ENCODE results near the gene REPIN1.
A peak's percentile ranks its signal among the peaks of the same experiment; 100 is the strongest.

Gene REPIN1

GRCh38 chr7:150358988-150359621, 9.5 kb upstream of the REPIN1 start:
- Histone ChIP-seq H3K4me1 (ENCODE audit: control insufficient read depth in 2 of 2, insufficient read depth in 2 of 2, low read length in 2 of 2) (peaks cover 9 to 12% of the 10 kb centered on the region in 2 donors), H3K27ac (ENCODE audit: low read depth in 2 of 2, low read length in 2 of 2) (no peak overlapping the region), H3K9me3 (ENCODE audit: control insufficient read depth in 2 of 2, low read length in 2 of 2) (no peaks in the 10 kb centered on the region), H3K27me3 (ENCODE audit: control insufficient read depth in 2 of 2, insufficient read depth in 2 of 2, low read length in 2 of 2) (no peaks in the 10 kb centered on the region), H3K36me3 (ENCODE audit: control insufficient read depth in 2 of 2, insufficient read depth in 2 of 2, low read length in 2 of 2) (no peaks in the 10 kb centered on the region), H3K4me3 (ENCODE audit: low read length in 2 of 2) (no peak overlapping the region), H3K9ac (ENCODE audit: low read depth in 1 of 2, low read length in 2 of 2) (no peak overlapping the region)

- Histone ChIP-seq H3K27ac (ENCODE audit: low read depth in 2 of 2, low read length in 2 of 2) (no peak overlapping the region), H3K4me1 (ENCODE audit: control insufficient read depth in 2 of 2, insufficient read depth in 2 of 2, low read length in 2 of 2) (peaks cover 9 to 11% of the 10 kb centered on the region in 2 donors), H3K9ac (ENCODE audit: low read depth in 1 of 2, low read length in 2 of 2) (no peak overlapping the region), H3K4me3 (ENCODE audit: low read length in 2 of 2) (no peak overlapping the region), H3K27me3 (ENCODE audit: control insufficient read depth in 2 of 2, insufficient read depth in 2 of 2, low read length in 2 of 2) (no peaks in the 10 kb centered on the region), H3K36me3 (ENCODE audit: control insufficient read depth in 2 of 2, insufficient read depth in 2 of 2, low read length in 2 of 2) (no peaks in the 10 kb centered on the region), H3K9me3 (ENCODE audit: control insufficient read depth in 2 of 2, low read length in 2 of 2) (no peaks in the 10 kb centered on the region)
Observed at GRCh38 chr7:150359622-150360362, 8.8 kb upstream of the REPIN1 start.

- H3K4me3 ChIP-seq (ENCODE audit: low read length in 2 of 2) = no peak overlapping the region
- H3K9me3 ChIP-seq (ENCODE audit: control insufficient read depth in 2 of 2, low read length in 2 of 2) = no peaks in the 10 kb centered on the region
- no peak overlapping the region for H3K9ac ChIP-seq (ENCODE audit: low read depth in 1 of 2, low read length in 2 of 2)
- H3K36me3 ChIP-seq (ENCODE audit: control insufficient read depth in 2 of 2, insufficient read depth in 2 of 2, low read length in 2 of 2) = no peaks in the 10 kb centered on the region
- peaks cover 6 to 9% of the 10 kb centered on the region in 2 donors for H3K4me1 ChIP-seq (ENCODE audit: control insufficient read depth in 2 of 2, insufficient read depth in 2 of 2, low read length in 2 of 2)
- no peaks in the 10 kb centered on the region for H3K27me3 ChIP-seq (ENCODE audit: control insufficient read depth in 2 of 2, insufficient read depth in 2 of 2, low read length in 2 of 2)
- no peak overlapping the region for H3K27ac ChIP-seq (ENCODE audit: low read depth in 2 of 2, low read length in 2 of 2)
Observed at GRCh38 chr7:150360363-150361058, 8.1 kb upstream of the REPIN1 start.

GRCh38 chr7:150361402-150361801, 7.2 kb upstream of the REPIN1 start:
- Histone ChIP-seq H3K36me3 (ENCODE audit: control insufficient read depth in 2 of 2, insufficient read depth in 2 of 2, low read length in 2 of 2) (no peaks in the 10 kb centered on the region), H3K4me3 (ENCODE audit: low read length in 2 of 2) (no peak overlapping the region), H3K27ac (ENCODE audit: low read depth in 2 of 2, low read length in 2 of 2) (no peak overlapping the region), H3K27me3 (ENCODE audit: control insufficient read depth in 2 of 2, insufficient read depth in 2 of 2, low read length in 2 of 2) (no peaks in the 10 kb centered on the region), H3K9me3 (ENCODE audit: control insufficient read depth in 2 of 2, low read length in 2 of 2) (no peaks in the 10 kb centered on the region), H3K9ac (ENCODE audit: low read depth in 1 of 2, low read length in 2 of 2) (no peak overlapping the region), H3K4me1 (ENCODE audit: control insufficient read depth in 2 of 2, insufficient read depth in 2 of 2, low read length in 2 of 2) (peaks cover 2 to 9% of the 10 kb centered on the region in 2 donors)

GRCh38 chr7:150361807-150362621, 6.6 kb upstream of the REPIN1 start:
- Histone ChIP-seq H3K27me3 (ENCODE audit: control insufficient read depth in 2 of 2, insufficient read depth in 2 of 2, low read length in 2 of 2) (no peaks in the 10 kb centered on the region), H3K4me3 (ENCODE audit: low read length in 2 of 2) (no peak overlapping the region), H3K36me3 (ENCODE audit: control insufficient read depth in 2 of 2, insufficient read depth in 2 of 2, low read length in 2 of 2) (no peaks in the 10 kb centered on the region), H3K27ac (ENCODE audit: low read depth in 2 of 2, low read length in 2 of 2) (no peak overlapping the region), H3K4me1 (ENCODE audit: control insufficient read depth in 2 of 2, insufficient read depth in 2 of 2, low read length in 2 of 2) (peaks cover 0 to 10% of the 10 kb centered on the region in 2 donors), H3K9ac (ENCODE audit: low read depth in 1 of 2, low read length in 2 of 2) (no peak overlapping the region), H3K9me3 (ENCODE audit: control insufficient read depth in 2 of 2, low read length in 2 of 2) (no peaks in the 10 kb centered on the region)

- peaks cover 11 to 13% of the 10 kb centered on the region in 2 donors for H3K4me1 ChIP-seq (ENCODE audit: control insufficient read depth in 2 of 2, insufficient read depth in 2 of 2, low read length in 2 of 2)
- H3K27me3 ChIP-seq (ENCODE audit: control insufficient read depth in 2 of 2, insufficient read depth in 2 of 2, low read length in 2 of 2) = no peaks in the 10 kb centered on the region
- no peak overlapping the region for H3K4me3 ChIP-seq (ENCODE audit: low read length in 2 of 2)
- H3K36me3 ChIP-seq (ENCODE audit: control insufficient read depth in 2 of 2, insufficient read depth in 2 of 2, low read length in 2 of 2) = no peaks in the 10 kb centered on the region
- no peak overlapping the region for H3K27ac ChIP-seq (ENCODE audit: low read depth in 2 of 2, low read length in 2 of 2)
- H3K9me3 ChIP-seq (ENCODE audit: control insufficient read depth in 2 of 2, low read length in 2 of 2) = no peaks in the 10 kb centered on the region
- no peak overlapping the region for H3K9ac ChIP-seq (ENCODE audit: low read depth in 1 of 2, low read length in 2 of 2)
Observed at GRCh38 chr7:150363370-150363769, 5.3 kb upstream of the REPIN1 start.

GRCh38 chr7:150363872-150364271, 4.8 kb upstream of the REPIN1 start:
- Histone ChIP-seq H3K9me3 (ENCODE audit: control insufficient read depth in 2 of 2, low read length in 2 of 2) (no peaks in the 10 kb centered on the region), H3K27ac (ENCODE audit: low read depth in 2 of 2, low read length in 2 of 2) (no peak overlapping the region), H3K36me3 (ENCODE audit: control insufficient read depth in 2 of 2, insufficient read depth in 2 of 2, low read length in 2 of 2) (no peaks in the 10 kb centered on the region), H3K27me3 (ENCODE audit: control insufficient read depth in 2 of 2, insufficient read depth in 2 of 2, low read length in 2 of 2) (no peaks in the 10 kb centered on the region), H3K9ac (ENCODE audit: low read depth in 1 of 2, low read length in 2 of 2) (no peak overlapping the region), H3K4me1 (ENCODE audit: control insufficient read depth in 2 of 2, insufficient read depth in 2 of 2, low read length in 2 of 2) (peaks cover 11 to 13% of the 10 kb centered on the region in 2 donors), H3K4me3 (ENCODE audit: low read length in 2 of 2) (no peak overlapping the region)

- Histone ChIP-seq H3K4me1 (ENCODE audit: control insufficient read depth in 2 of 2, insufficient read depth in 2 of 2, low read length in 2 of 2) (peaks cover 20 to 23% of the 10 kb centered on the region in 2 donors), H3K27ac (ENCODE audit: low read depth in 2 of 2, low read length in 2 of 2) (peak overlapping the region in 1 of 2 donors; percentile 40), H3K9me3 (ENCODE audit: control insufficient read depth in 2 of 2, low read length in 2 of 2) (no peaks in the 10 kb centered on the region), H3K9ac (ENCODE audit: low read depth in 1 of 2, low read length in 2 of 2) (no peak overlapping the region), H3K27me3 (ENCODE audit: control insufficient read depth in 2 of 2, insufficient read depth in 2 of 2, low read length in 2 of 2) (no peaks in the 10 kb centered on the region), H3K36me3 (ENCODE audit: control insufficient read depth in 2 of 2, insufficient read depth in 2 of 2, low read length in 2 of 2) (peaks cover 2% of the 10 kb centered on the region in 2 donors), H3K4me3 (ENCODE audit: low read length in 2 of 2) (no peak overlapping the region)
Observed at GRCh38 chr7:150365194-150365593, 3.4 kb upstream of the REPIN1 start.

GRCh38 chr7:150365673-150366398, 2.8 kb upstream of the REPIN1 start:
- H3K4me3 ChIP-seq (ENCODE audit: low read length in 2 of 2) = no peak overlapping the region

More at GRCh38 chr7:150365673-150366398, 2.8 kb upstream of the REPIN1 start:
- Histone ChIP-seq H3K4me1 (ENCODE audit: control insufficient read depth in 2 of 2, insufficient read depth in 2 of 2, low read length in 2 of 2) (peaks cover 26 to 29% of the 10 kb centered on the region in 2 donors), H3K36me3 (ENCODE audit: control insufficient read depth in 2 of 2, insufficient read depth in 2 of 2, low read length in 2 of 2) (peaks cover 2 to 8% of the 10 kb centered on the region in 2 donors), H3K27ac (ENCODE audit: low read depth in 2 of 2, low read length in 2 of 2) (peak overlapping the region; percentile 15 to 40), H3K9me3 (ENCODE audit: control insufficient read depth in 2 of 2, low read length in 2 of 2) (no peaks in the 10 kb centered on the region), H3K27me3 (ENCODE audit: control insufficient read depth in 2 of 2, insufficient read depth in 2 of 2, low read length in 2 of 2) (no peaks in the 10 kb centered on the region), H3K9ac (ENCODE audit: low read depth in 1 of 2, low read length in 2 of 2) (peak overlapping the region in 1 of 2 donors; percentile 41)
